T-helper 9 cell (primary cell): ENCODE data around the gene TIMMDC1.

ENCODE experiments used
- DNase-seq: peaks from one replicate; pipeline ENCODE4 v3.0.0-alpha.2; 2020
- total RNA-seq, 2 donors: gene quantifications; one replicate each; lab custom pipeline; 2026; lab: John Stamatoyannopoulos, UW

TIMMDC1 gene
- total RNA-seq: 16.4 to 43.7 reads per million in 2 donors

- peak; percentile 94 for DNase-seq
Observed at GRCh38 chr3:119498186-119499011, at the start of gene TIMMDC1. TSS of gene TIMMDC1 (plus strand) at chr3:119498547. CDS start at chr3:119498734, 187 bp downstream.

- no peak for DNase-seq
Observed at GRCh38 chr3:119453822-119454221, 44.5 kb upstream of the TIMMDC1 start.

- DNase-seq: no peak
Observed at GRCh38 chr3:119456469-119456868, 41.9 kb upstream of the TIMMDC1 start.

- DNase-seq: no peak
Observed at GRCh38 chr3:119457246-119457645, 41.1 kb upstream of the TIMMDC1 start.

- peak; percentile 99 for DNase-seq
Observed at GRCh38 chr3:119463171-119464169, 34.9 kb upstream of the TIMMDC1 start, which contains the start of gene TMEM39A. TSS of gene TMEM39A (minus strand) at chr3:119463615. CDS start at chr3:119462074, 1,541 bp downstream.

GRCh38 chr3:119468041-119468440, 30.3 kb upstream of the TIMMDC1 start:
- DNase-seq: no peak

GRCh38 chr3:119469418-119470189, 28.7 kb upstream of the TIMMDC1 start:
- DNase-seq: no peak

GRCh38 chr3:119470866-119471265, 27.5 kb upstream of the TIMMDC1 start:
- DNase-seq: no peak

GRCh38 chr3:119481079-119481478, 17.3 kb upstream of the TIMMDC1 start:
- no peak for DNase-seq

GRCh38 chr3:119483101-119483500, 15.2 kb upstream of the TIMMDC1 start:
- no peak for DNase-seq

- DNase-seq: no peak
Observed at GRCh38 chr3:119485563-119485962, 12.8 kb upstream of the TIMMDC1 start.

GRCh38 chr3:119490153-119490552, 8.2 kb upstream of the TIMMDC1 start:
- DNase-seq: no peak

- DNase-seq: no peak
Observed at GRCh38 chr3:119492128-119492527, 6.2 kb upstream of the TIMMDC1 start.

GRCh38 chr3:119492810-119493209, 5.5 kb upstream of the TIMMDC1 start:
- no peak for DNase-seq

GRCh38 chr3:119494597-119494996, 3.8 kb upstream of the TIMMDC1 start:
- DNase-seq: no peak

- DNase-seq: no peak
Observed at GRCh38 chr3:119497820-119498185, 544 bp upstream of the TIMMDC1 start.

- no peak for DNase-seq
Observed at GRCh38 chr3:119500265-119500664, 1.9 kb downstream of the TIMMDC1 start.

- no peak for DNase-seq
Observed at GRCh38 chr3:119500901-119501300, 2.6 kb downstream of the TIMMDC1 start.

GRCh38 chr3:119506631-119507030, 8.3 kb downstream of the TIMMDC1 start:
- DNase-seq: no peak

GRCh38 chr3:119507404-119507803, 9.1 kb downstream of the TIMMDC1 start:
- no peak for DNase-seq

GRCh38 chr3:119508172-119508845, 10.0 kb downstream of the TIMMDC1 start:
- no peak for DNase-seq

- no peak for DNase-seq
Observed at GRCh38 chr3:119510690-119511089, 12.3 kb downstream of the TIMMDC1 start.
